OCI-LY7 (cell line): ENCODE results near the gene KANSL1L.

Experiments used
- CTCF ChIP-seq: fragments of 200-600 bp; sonication (generic); conservative IDR thresholded peaks from 2 replicates; pipeline ENCODE4 v1.5.1; 2014; ENCODE audit warnings: mild to moderate bottlenecking, antibody characterized with exemption, low read length, moderate library complexity, mixed read lengths
- EZH2phosphoT487 ChIP-seq: fragments of 200-600 bp; sonication (generic); IDR thresholded peaks from 2 replicates; pipeline ENCODE4 v1.6.1; 2018; ENCODE audit warnings: low read depth, borderline replicate concordance, mild to moderate bottlenecking, mixed run types, antibody characterized with exemption, low read length, moderate library complexity, mixed read lengths

- TF ChIP-seq CTCF = no peak
- no peak for TF ChIP-seq EZH2phosphoT487
Observed at GRCh38 chr2:209974576-209974975, 196.6 kb downstream of the KANSL1L start.
